OCI-LY7 (cell line): ENCODE data around the gene C16orf87. TPM values are rescaled to one million over a fixed set of nuclear protein-coding genes. Genes with fewer than 3 reads are reported as not detected.

Experiments
- Bru-seq: library from RNA; stranded (reverse); fragments of 400-500 nt; gene quantifications from one replicate; lab custom pipeline; 2021; lab: Mats Ljungman, UMichigan
- BruChase-seq, 2 experiments: library from RNA; stranded (reverse); fragments of 400-500 nt; gene quantifications; one replicate each; lab custom pipeline; 2021; lab: Mats Ljungman, UMichigan
- BruUV-seq: library from RNA; stranded (reverse); fragments of 400-500 nt; replicated peaks from 2 replicates; lab custom pipeline; 2021; lab: Mats Ljungman, UMichigan
- CTCF ChIA-PET: fragments of 300-600 bp; sonication (Branson Sonifier 250); formaldehyde crosslinking; loops from one replicate; lab custom pipeline; 2022; ENCODE audit warnings: antibody characterized with exemption; ENCODE audit not compliant: unreplicated experiment; lab: Charles Lee
- POLR2A ChIA-PET: fragments of 300-600 bp; sonication (Branson Sonifier 250); formaldehyde crosslinking; loops from one replicate; lab custom pipeline; 2022; ENCODE audit warnings: antibody characterized with exemption; lab: Charles Lee
- DNase-seq: peaks from one replicate; pipeline ENCODE4 v3.0.0-alpha.2; 2015; ENCODE audit warnings: low spot score
- H2AFZ ChIP-seq: fragments of 200-600 bp; sonication (generic), shearing (Covaris generic); 2 replicates; pipeline ENCODE4 v1.6.1; 2014; ENCODE audit warnings: mild to moderate bottlenecking, antibody characterized with exemption, low read length, moderate library complexity
- H3K27ac ChIP-seq: fragments of 200-600 bp; sonication (generic); 2 replicates; pipeline ENCODE4 v1.5.1; 2014; ENCODE audit warnings: mixed run types, low read depth, mild to moderate bottlenecking, moderate library complexity, low read length, inconsistent platforms; ENCODE audit not compliant: poor library complexity, severe bottlenecking
- H3K36me3 ChIP-seq: fragments of 200-600 bp; sonication (generic); 2 replicates; pipeline ENCODE4 v1.6.1; 2014; ENCODE audit warnings: mild to moderate bottlenecking, antibody characterized with exemption, low read length, moderate library complexity, mixed read lengths; ENCODE audit not compliant: insufficient read depth
- H3K4me1 ChIP-seq: fragments of 200-600 bp; sonication (generic); 2 replicates; pipeline ENCODE4 v1.5.1; 2014; ENCODE audit warnings: mild to moderate bottlenecking, low read length; ENCODE audit not compliant: insufficient read depth, poor library complexity, severe bottlenecking
- H3K4me2 ChIP-seq: fragments of 200-600 bp; sonication (generic); 2 replicates; pipeline ENCODE4 v1.6.1; 2014; ENCODE audit warnings: mild to moderate bottlenecking, low read length
- H3K4me3 ChIP-seq: fragments of 200-600 bp; sonication (generic); 2 replicates; pipeline ENCODE4 v1.5.1; 2014; ENCODE audit warnings: mild to moderate bottlenecking, low read depth, low read length; ENCODE audit not compliant: poor library complexity, severe bottlenecking
- H3K79me2 ChIP-seq: fragments of 200-600 bp; sonication (generic); 2 replicates; pipeline ENCODE4 v1.6.1; 2016; ENCODE audit warnings: low read depth, mild to moderate bottlenecking, low read length, moderate library complexity, mixed read lengths; ENCODE audit not compliant: insufficient read depth
- H3K9me2 ChIP-seq: fragments of 200-600 bp; sonication (generic); 2 replicates; pipeline ENCODE4 v1.6.1; 2016; ENCODE audit warnings: mild to moderate bottlenecking, low read length, mixed read lengths; ENCODE audit not compliant: insufficient read depth
- H3K9me3 ChIP-seq: fragments of 200-600 bp; sonication (generic); 2 replicates; pipeline ENCODE4 v1.6.1; 2014; ENCODE audit warnings: mild to moderate bottlenecking, mixed run types, low read length, mixed read lengths
- H4K20me1 ChIP-seq: fragments of 200-600 bp; sonication (generic); 2 replicates; pipeline ENCODE4 v1.6.1; 2014; ENCODE audit warnings: mild to moderate bottlenecking, antibody characterized with exemption, low read length, moderate library complexity, mixed read lengths; ENCODE audit not compliant: insufficient read depth
- CTCF ChIP-seq: fragments of 200-600 bp; sonication (generic); conservative IDR thresholded peaks from 2 replicates; pipeline ENCODE4 v1.5.1; 2014; ENCODE audit warnings: mild to moderate bottlenecking, antibody characterized with exemption, low read length, moderate library complexity, mixed read lengths
- EZH2phosphoT487 ChIP-seq: fragments of 200-600 bp; sonication (generic); IDR thresholded peaks from 2 replicates; pipeline ENCODE4 v1.6.1; 2018; ENCODE audit warnings: low read depth, borderline replicate concordance, mild to moderate bottlenecking, mixed run types, antibody characterized with exemption, low read length, moderate library complexity, mixed read lengths
- intact Hi-C: fragments of 100-400 bp; cut with micrococcal nuclease; formaldehyde crosslinking; loops from one replicate; pipeline ENCODE4 v1.10.0; 2022; ENCODE audit not compliant: unreplicated experiment
- long read RNA-seq: library from polyadenylated mRNA; stranded (forward); transcript quantifications from one replicate; pipeline ENCODE4 v2.0.0, GENCODE V29; 2022
- total RNA-seq, 2 experiments: library from RNA; depleted of rRNA in 1 of 2; stranded (reverse); fragments of >200 nt in 1 of 2; shearing (Covaris generic) in 1 of 2; gene quantifications; 2 replicates each; pipeline ENCODE4 v1.2.3, GENCODE V29; 2014 to 2022

Gene C16orf87
- total RNA-seq (2014; rRNA removed; shearing (Covaris generic)) (9.1 and 14.9 TPM in 2 replicates), total RNA-seq (2022) (21.1 and 22.1 TPM in 2 replicates), Bru-seq, nascent RNA (percentile 88 among the genes with signal in this experiment), BruChase-seq, experiment 1, labeled RNA remaining after a 6-hour chase (percentile 73 among the genes with signal in this experiment), BruChase-seq, experiment 2, labeled RNA remaining after a 2-hour chase (percentile 82 among the genes with signal in this experiment)
- long read RNA-seq, full-length matches to known transcripts = 48 of 52 reads
- long read RNA-seq, partial matches to known transcripts = 0 of 52 reads
- long read RNA-seq, other reads (novel, unspliced or antisense) = 4 of 52 reads

GRCh38 chr16:46830902-46831647 is at the start of gene C16orf87:
TSS of gene C16orf87 (minus strand) at chr16:46831180. CDS start at chr16:46831149, 31 bp downstream.
- DNase-seq = peak; percentile 96
- ChIA-PET CTCF (no interaction called here), POLR2A (interaction anchor here (0.7 kb wide), 1 partner anchor 42 kb away, joined by 4 read pairs; no protein-coding TSS in a partner anchor)
- Histone ChIP-seq H2AFZ (peak within 1 kb of the TSS; percentile 63), H3K79me2 (peaks cover 44% of the 10 kb centered on the region), H3K4me3 (peak within 1 kb of the TSS; percentile 90), H4K20me1 (no peaks in the 10 kb centered on the region; the same call in 1 of the 2 replicates), H3K4me1 (peaks cover 65% of the 10 kb centered on the region), H3K27ac (peak within 1 kb of the TSS; percentile 80), H3K9me3 (no peaks in the 10 kb centered on the region), H3K36me3 (no peaks in the 10 kb centered on the region), H3K4me2 (peak within 1 kb of the TSS; percentile 87), H3K9me2 (no peaks in the 10 kb centered on the region)
- TF ChIP-seq EZH2phosphoT487 (no peak), CTCF (no peak)
- BruUV-seq = no TSS peak
- intact Hi-C loops = loop anchor here (1.0 to 2.0 kb wide), 3 partner anchors 40 to 142 kb away; partner anchors contain the start of genes GPT2, ORC6 and VPS35

- TF ChIP-seq EZH2phosphoT487 (no peak), CTCF (no peak)
- H3K36me3 ChIP-seq = no peaks in the 10 kb centered on the region
- no peak for DNase-seq
- no peaks in the 10 kb centered on the region for H3K9me2 ChIP-seq
- no peaks in the 10 kb centered on the region for H4K20me1 ChIP-seq
- CTCF ChIA-PET = no interaction called here
- no peaks in the 10 kb centered on the region for H3K79me2 ChIP-seq
- BruUV-seq = no TSS peak
- no peak overlapping the region for H3K27ac ChIP-seq
- POLR2A ChIA-PET = interaction anchor here (0.7 to 0.9 kb wide), 3 partner anchors 11 to 133 kb away, joined by 3 to 5 read pairs (median 3); no protein-coding TSS in a partner anchor
- intact Hi-C loops = no loop called here
- H3K9me3 ChIP-seq = no peaks in the 10 kb centered on the region
- no peak overlapping the region for H3K4me3 ChIP-seq
- no peak overlapping the region for H2AFZ ChIP-seq
- H3K4me1 ChIP-seq = no peaks in the 10 kb centered on the region
- no peak overlapping the region for H3K4me2 ChIP-seq
These were observed 44.3 kb upstream of the C16orf87 start for GRCh38 chr16:46875243-46875642.
